Right forelimb (tissue), 1 donor: ENCODE data around the gene EFCAB11.
A peak's percentile ranks its signal among the peaks of the same experiment; 100 is the strongest.

ENCODE experiments used
- DNase-seq: peaks from one replicate; pipeline ENCODE4 v3.0.0-alpha.2; 2018

Gene EFCAB11

GRCh38 chr14:89865153-89865552 lies 89.4 kb downstream of the EFCAB11 start:
- no peak for DNase-seq

GRCh38 chr14:89862856-89863255 lies 91.7 kb downstream of the EFCAB11 start:
- DNase-seq: no peak

- no peak for DNase-seq
Observed at GRCh38 chr14:89861630-89862029, 92.9 kb downstream of the EFCAB11 start.

- DNase-seq: no peak
Observed at GRCh38 chr14:89858089-89858488, 96.4 kb downstream of the EFCAB11 start.

GRCh38 chr14:89856871-89857345 lies 97.6 kb downstream of the EFCAB11 start:
- no peak for DNase-seq

GRCh38 chr14:89855961-89856656 lies 98.4 kb downstream of the EFCAB11 start:
- no peak for DNase-seq

- no peak for DNase-seq
Observed at GRCh38 chr14:89853936-89854693, 100.4 kb downstream of the EFCAB11 start.

- DNase-seq: peak; percentile 63
Observed at GRCh38 chr14:89851106-89851505, 103.4 kb downstream of the EFCAB11 start.

- no peak for DNase-seq
Observed at GRCh38 chr14:89849931-89850330, 104.6 kb downstream of the EFCAB11 start.

- no peak for DNase-seq
Observed at GRCh38 chr14:89848165-89848564, 106.4 kb downstream of the EFCAB11 start.

- no peak for DNase-seq
Observed at GRCh38 chr14:89845346-89845745, 109.2 kb downstream of the EFCAB11 start.

- DNase-seq: no peak
Observed at GRCh38 chr14:89844508-89844907, 110.0 kb downstream of the EFCAB11 start.

GRCh38 chr14:89842837-89843236 lies 111.7 kb downstream of the EFCAB11 start:
- DNase-seq: no peak

GRCh38 chr14:89841851-89842250 lies 112.7 kb downstream of the EFCAB11 start:
- no peak for DNase-seq

- DNase-seq: no peak
Observed at GRCh38 chr14:89836830-89837469, 117.6 kb downstream of the EFCAB11 start.

GRCh38 chr14:89833661-89834060 lies 120.9 kb downstream of the EFCAB11 start:
- no peak for DNase-seq

GRCh38 chr14:89833120-89833532 lies 121.4 kb downstream of the EFCAB11 start:
- no peak for DNase-seq

GRCh38 chr14:89828471-89829165 lies 125.9 kb downstream of the EFCAB11 start:
- no peak for DNase-seq

- DNase-seq: no peak
Observed at GRCh38 chr14:89827265-89827664, 127.3 kb downstream of the EFCAB11 start.

- DNase-seq: no peak
Observed at GRCh38 chr14:89826596-89826995, 127.9 kb downstream of the EFCAB11 start.

- no peak for DNase-seq
Observed at GRCh38 chr14:89823743-89824142, 130.8 kb downstream of the EFCAB11 start.

GRCh38 chr14:89814126-89814525 lies 140.4 kb downstream of the EFCAB11 start:
- DNase-seq: no peak

GRCh38 chr14:89813617-89814031 lies 140.9 kb downstream of the EFCAB11 start:
- no peak for DNase-seq
